PFSK-1 (cell line): ENCODE data around the gene CCDC12.

Experiments
- FOXP2 ChIP-seq: optimal IDR thresholded peaks from 2 replicates; pipeline ENCODE3; 2011; ENCODE audit warnings: borderline replicate concordance, control low read depth, inconsistent platforms; ENCODE audit not compliant: insufficient read depth; ENCODE audit errors: extremely low read length, extremely low read depth
- POLR2AphosphoS5 ChIP-seq: IDR thresholded peaks from 2 replicates; pipeline ENCODE4 v1.6.1; 2012; ENCODE audit warnings: low read depth, mild to moderate bottlenecking, control low read depth, low read length, moderate library complexity
- SIN3A ChIP-seq: IDR thresholded peaks from 2 replicates; pipeline ENCODE4 v1.6.1; 2012; ENCODE audit warnings: mild to moderate bottlenecking, low read length, moderate library complexity, borderline replicate concordance; ENCODE audit not compliant: insufficient read depth
- TAF1 ChIP-seq: IDR thresholded peaks from 2 replicates; pipeline ENCODE4 v1.6.1; 2012; ENCODE audit warnings: low read length, control low read depth, borderline replicate concordance; ENCODE audit not compliant: insufficient read depth
- TF ChIP-seq, protein P1 (sequence below), 2 experiments: IDR thresholded peaks; 2 replicates each; pipeline versions ENCODE4 v1.6.1 to v1.8.0; 2011 to 2012; ENCODE audit warnings: low read depth in 2 of 2, low read length in 2 of 2, control low read depth in 1 of 2, inconsistent platforms in 1 of 2, mild to moderate bottlenecking in 1 of 2, moderate library complexity in 1 of 2; ENCODE audit not compliant: insufficient read depth in 1 of 2

The CCDC12 gene

DNA sequence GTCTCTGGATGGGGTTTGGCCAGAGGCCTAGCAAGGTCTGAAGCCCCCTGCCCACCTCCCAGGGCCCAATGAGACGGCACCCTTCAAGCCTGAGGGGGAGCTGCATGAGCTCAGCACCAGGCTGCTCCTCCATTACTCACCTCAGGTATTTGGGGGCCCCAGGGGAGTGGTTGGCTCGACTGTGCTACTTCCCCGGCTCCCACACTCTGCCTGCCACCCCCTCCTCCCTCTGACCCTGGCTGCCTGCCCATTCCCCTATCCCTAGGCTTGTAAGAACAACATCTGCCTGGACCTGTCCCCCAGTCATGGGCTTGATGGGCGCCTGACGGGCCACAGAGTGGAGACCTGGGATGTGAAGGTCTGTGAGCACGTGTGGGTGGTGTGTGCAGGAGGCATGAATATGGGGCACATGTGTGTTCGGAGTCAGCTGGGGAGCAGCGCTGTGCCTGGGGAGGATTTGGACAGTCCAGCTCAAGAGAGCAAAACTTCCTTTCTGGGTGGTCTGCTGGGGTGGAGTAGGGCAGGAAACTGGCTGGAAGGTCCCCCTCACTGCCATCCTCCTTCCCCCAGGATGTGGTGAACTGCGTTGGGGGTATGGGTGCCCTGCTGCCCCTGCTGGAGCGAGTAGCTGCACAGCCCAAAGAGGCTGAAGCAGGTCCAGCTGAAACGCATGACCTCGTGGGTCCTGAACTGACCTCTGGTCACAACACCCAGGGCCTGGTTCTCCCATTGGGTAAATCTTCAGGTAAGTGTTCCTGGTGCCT is 20.3 kb upstream of the CCDC12 start:
- no peak for TF ChIP-seq FOXP2
- no peak for TF ChIP-seq TAF1
- TF ChIP-seq POLR2AphosphoS5, result no peak
- TF ChIP-seq, protein P1, sequence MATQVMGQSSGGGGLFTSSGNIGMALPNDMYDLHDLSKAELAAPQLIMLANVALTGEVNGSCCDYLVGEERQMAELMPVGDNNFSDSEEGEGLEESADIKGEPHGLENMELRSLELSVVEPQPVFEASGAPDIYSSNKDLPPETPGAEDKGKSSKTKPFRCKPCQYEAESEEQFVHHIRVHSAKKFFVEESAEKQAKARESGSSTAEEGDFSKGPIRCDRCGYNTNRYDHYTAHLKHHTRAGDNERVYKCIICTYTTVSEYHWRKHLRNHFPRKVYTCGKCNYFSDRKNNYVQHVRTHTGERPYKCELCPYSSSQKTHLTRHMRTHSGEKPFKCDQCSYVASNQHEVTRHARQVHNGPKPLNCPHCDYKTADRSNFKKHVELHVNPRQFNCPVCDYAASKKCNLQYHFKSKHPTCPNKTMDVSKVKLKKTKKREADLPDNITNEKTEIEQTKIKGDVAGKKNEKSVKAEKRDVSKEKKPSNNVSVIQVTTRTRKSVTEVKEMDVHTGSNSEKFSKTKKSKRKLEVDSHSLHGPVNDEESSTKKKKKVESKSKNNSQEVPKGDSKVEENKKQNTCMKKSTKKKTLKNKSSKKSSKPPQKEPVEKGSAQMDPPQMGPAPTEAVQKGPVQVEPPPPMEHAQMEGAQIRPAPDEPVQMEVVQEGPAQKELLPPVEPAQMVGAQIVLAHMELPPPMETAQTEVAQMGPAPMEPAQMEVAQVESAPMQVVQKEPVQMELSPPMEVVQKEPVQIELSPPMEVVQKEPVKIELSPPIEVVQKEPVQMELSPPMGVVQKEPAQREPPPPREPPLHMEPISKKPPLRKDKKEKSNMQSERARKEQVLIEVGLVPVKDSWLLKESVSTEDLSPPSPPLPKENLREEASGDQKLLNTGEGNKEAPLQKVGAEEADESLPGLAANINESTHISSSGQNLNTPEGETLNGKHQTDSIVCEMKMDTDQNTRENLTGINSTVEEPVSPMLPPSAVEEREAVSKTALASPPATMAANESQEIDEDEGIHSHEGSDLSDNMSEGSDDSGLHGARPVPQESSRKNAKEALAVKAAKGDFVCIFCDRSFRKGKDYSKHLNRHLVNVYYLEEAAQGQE (IDR thresholded peaks at IDR 0.05; ENCODE audit: insufficient read depth in 1 of 2, low read depth in 2 of 2, low read length in 2 of 2), result no peak
- no peak for TF ChIP-seq SIN3A

DNA sequence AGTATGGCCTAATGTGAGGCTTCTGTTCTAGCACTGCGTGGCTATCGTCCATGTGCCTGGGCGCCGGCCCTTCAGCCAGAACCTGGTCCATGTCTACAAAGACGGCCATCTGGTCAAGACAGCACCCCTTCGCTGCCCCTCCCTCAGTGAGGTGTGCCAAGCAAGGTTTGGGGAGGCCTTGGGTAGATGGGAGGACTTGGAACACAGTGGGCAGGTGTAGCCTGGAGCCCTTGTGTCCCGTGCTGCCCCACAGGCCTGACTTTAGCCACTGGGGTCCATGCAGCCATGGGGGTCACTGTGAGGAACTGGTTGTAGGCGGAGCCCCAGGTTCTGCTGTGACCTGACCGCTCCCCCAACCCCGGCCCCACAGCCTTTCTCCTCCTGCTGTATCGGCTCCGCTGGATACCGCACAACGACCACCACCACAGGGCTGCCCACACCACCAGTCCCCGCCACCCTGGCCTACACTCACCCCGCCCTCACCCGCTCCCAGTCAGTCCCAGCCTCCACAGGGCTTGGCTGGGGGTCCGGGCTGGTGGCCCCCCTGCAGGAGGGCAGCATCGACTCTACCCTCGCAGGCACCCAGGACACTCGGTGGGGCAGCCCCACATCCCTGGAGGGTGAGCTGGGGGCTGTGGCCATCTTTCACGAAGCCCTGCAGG is 19.5 kb upstream of the CCDC12 start:
- TF ChIP-seq POLR2AphosphoS5, result no peak
- TF ChIP-seq TAF1, result no peak
- TF ChIP-seq, protein P1 (IDR thresholded peaks at IDR 0.05; ENCODE audit: insufficient read depth in 1 of 2, low read depth in 2 of 2, low read length in 2 of 2), result no peak
- TF ChIP-seq SIN3A, result no peak
- TF ChIP-seq FOXP2, result no peak

DNA sequence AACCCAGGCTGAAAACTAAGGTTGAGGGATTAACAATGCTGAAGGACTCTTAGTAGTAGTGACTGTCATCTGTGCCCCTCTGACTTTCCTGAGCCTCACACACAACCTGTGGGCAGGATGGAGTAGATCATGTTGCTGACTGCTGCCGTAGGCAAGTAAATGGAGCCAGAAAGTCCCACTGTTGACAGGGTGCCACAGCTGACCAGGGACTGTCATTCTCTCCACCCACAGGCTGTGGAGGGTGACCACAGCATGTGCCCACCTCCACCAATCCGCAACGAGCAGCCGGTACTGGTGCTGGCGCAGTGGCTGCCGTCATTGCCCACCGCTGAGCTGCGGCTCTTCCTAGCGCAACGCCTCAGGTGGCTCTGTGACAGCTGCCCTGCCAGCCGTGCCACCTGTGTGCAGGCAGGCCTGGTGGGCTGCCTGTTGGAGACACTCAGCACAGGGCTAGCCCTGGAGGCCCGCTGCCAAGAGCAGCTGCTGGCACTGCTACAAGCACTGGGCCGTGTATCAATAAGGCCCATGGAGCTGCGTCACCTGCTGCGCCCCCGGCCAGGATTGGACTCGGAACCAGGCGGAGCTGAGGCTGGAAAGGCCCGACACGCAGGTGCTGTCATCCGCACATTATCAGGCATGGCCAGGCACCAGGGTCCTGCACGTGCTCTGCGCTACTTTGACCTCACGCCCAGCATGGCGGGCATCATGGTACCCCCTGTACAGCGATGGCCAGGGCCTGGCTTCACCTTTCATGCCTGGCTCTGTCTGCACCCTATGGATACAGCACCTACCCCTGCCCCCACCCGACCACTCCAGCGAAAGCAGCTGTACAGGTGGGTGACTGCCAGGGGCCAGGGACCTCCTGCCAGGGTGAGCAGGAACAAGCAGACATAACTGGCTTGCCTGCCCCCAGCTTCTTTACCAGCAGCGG is 18.5 kb upstream of the CCDC12 start:
- TF ChIP-seq TAF1 (no peak), POLR2AphosphoS5 (no peak), FOXP2 (no peak), SIN3A (no peak)
- TF ChIP-seq, protein P1 (IDR thresholded peaks at IDR 0.05; ENCODE audit: insufficient read depth in 1 of 2, low read depth in 2 of 2, low read length in 2 of 2), result no peak

DNA sequence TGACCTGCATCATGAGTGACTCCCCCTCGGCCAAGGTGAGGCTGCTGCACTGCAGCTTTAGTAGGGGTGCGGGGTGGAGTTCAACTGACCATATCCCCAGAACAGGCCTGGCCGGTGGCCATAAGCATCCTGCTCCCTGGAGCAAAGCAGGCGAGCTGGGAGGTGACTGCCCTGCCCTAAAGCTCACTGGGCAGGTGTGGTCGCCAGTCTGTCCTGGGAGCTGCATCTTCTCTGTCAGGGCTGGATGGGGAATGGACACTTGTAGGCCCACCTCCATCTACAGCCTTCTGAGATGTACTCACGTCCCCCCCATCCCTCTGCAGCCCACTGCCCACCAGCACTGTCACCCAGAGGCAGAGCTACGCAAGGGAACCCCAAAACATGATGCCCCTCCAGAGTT is 17.4 kb upstream of the CCDC12 start:
- TF ChIP-seq SIN3A, result no peak
- TF ChIP-seq, protein P1 (IDR thresholded peaks at IDR 0.05; ENCODE audit: insufficient read depth in 1 of 2, low read depth in 2 of 2, low read length in 2 of 2), result no peak
- TF ChIP-seq TAF1, result no peak
- no peak for TF ChIP-seq FOXP2
- TF ChIP-seq POLR2AphosphoS5, result no peak
